Measurements from ENCODE around the gene CERS2.

Gene CERS2

GRCh38 chr1:150925080-150925479 lies 49.6 kb downstream of the CERS2 start:
- Mint-ChIP-seq H3K9me3 (ENCODE audit: low read depth) (no peaks in the 10 kb centered on the region), H3K36me3 (peaks cover 8% of the 10 kb centered on the region), H3K27me3 (no peaks in the 10 kb centered on the region), H3K4me3 (peak overlapping the region; percentile 96), H3K4me1 (ENCODE audit: low read depth) (peaks cover 34% of the 10 kb centered on the region), H3K27ac (no peak overlapping the region)

GRCh38 chr1:150922519-150922975 lies 52.1 kb downstream of the CERS2 start:
- Mint-ChIP-seq H3K27ac (peak overlapping the region; percentile 58), H3K27me3 (no peaks in the 10 kb centered on the region), H3K9me3 (ENCODE audit: low read depth) (no peaks in the 10 kb centered on the region), H3K4me1 (ENCODE audit: low read depth) (peaks cover 24% of the 10 kb centered on the region), H3K36me3 (no peaks in the 10 kb centered on the region), H3K4me3 (peak overlapping the region; percentile 72)

- Mint-ChIP-seq H3K9me3 (ENCODE audit: low read depth) (no peaks in the 10 kb centered on the region), H3K4me1 (ENCODE audit: low read depth) (peaks cover 5% of the 10 kb centered on the region), H3K27me3 (no peaks in the 10 kb centered on the region), H3K27ac (no peak overlapping the region), H3K36me3 (no peaks in the 10 kb centered on the region), H3K4me3 (no peak overlapping the region)
These were observed 57.2 kb downstream of the CERS2 start for GRCh38 chr1:150917387-150917786.

Data from activated naive CD8-positive, alpha-beta T cell (primary cell).